GM12874 (cell line): ENCODE results near the gene IQGAP2.

Experiments used
- TF ChIP-seq, protein P1 (sequence below): IDR thresholded peaks from 2 replicates; pipeline ENCODE4 v1.5.1; 2011; ENCODE audit warnings: low read depth, mild to moderate bottlenecking, control low read depth, low read length, moderate library complexity; ENCODE audit not compliant: insufficient read depth

The IQGAP2 gene

DNA sequence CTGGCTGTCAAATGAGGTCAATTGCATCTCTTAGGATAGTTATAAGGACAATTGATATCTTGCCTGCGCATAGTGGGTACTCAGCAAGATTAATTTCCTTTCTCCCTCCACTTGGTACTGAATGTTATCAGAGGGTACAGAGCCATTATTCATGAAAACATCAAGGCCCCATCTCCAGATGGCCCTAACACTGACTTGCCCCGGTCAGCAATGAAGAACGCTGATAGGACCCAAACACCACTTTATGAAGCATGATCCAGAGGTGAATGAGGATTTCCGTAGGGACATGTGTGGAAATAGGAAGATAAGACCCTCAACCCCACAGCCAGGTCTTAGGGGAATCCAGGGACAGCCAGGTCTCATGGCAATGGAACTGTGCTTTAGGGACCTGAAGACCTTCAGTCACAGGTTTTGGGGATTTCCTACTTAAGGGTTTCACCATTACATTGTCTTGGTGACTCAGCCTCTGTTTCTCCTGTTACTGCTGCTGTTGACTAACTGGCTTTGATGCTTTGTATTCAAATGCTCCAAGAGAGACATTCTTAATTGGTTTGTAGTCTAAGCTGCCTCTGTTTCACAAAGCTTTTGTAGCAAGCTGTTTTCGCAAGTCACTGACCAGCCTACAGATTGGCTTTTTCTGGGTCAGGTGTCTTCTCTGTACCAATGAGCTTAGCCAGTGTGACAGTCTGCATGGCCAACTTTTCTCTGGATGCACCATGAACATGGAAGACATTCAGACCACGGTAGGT is 35.3 kb upstream of the IQGAP2 start:
- TF ChIP-seq, protein P1, sequence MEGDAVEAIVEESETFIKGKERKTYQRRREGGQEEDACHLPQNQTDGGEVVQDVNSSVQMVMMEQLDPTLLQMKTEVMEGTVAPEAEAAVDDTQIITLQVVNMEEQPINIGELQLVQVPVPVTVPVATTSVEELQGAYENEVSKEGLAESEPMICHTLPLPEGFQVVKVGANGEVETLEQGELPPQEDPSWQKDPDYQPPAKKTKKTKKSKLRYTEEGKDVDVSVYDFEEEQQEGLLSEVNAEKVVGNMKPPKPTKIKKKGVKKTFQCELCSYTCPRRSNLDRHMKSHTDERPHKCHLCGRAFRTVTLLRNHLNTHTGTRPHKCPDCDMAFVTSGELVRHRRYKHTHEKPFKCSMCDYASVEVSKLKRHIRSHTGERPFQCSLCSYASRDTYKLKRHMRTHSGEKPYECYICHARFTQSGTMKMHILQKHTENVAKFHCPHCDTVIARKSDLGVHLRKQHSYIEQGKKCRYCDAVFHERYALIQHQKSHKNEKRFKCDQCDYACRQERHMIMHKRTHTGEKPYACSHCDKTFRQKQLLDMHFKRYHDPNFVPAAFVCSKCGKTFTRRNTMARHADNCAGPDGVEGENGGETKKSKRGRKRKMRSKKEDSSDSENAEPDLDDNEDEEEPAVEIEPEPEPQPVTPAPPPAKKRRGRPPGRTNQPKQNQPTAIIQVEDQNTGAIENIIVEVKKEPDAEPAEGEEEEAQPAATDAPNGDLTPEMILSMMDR = no peak

DNA sequence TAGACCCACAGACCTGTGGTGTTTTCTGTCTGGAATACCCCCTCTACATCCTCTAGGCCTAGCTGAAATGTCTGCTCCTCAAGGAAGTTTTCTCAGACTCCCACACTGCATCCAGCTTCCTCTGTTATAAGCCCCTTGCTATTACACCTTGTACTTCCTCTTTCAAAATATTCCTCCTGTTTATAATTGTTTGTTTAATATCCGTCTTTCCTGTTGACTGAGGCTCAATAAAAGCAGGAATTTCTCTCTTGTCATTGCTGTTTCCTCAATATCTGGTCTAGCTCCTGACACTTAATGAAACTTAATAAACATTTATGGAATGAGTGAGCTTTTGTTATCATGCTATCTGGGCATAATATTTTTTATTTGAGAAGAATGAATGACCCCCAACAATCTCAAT is 34.1 kb upstream of the IQGAP2 start:
- TF ChIP-seq, protein P1 = no peak

DNA sequence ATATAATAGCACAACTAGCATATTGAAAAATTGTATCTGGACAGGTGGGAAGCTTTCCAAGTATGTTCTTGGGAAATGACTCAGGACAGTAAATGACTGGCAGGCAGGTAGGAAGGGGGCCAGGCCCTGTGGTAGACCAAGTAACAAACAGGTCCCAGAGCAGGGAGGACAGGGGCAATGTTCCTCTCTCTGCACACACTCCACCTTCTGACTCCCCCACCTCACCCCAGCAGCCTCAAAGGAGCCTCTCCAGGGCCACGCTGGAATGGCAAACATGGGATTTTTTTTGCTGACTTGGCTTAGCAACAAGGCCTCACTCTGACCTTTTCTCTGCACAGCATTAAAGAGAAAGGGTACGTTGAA is 31.1 kb upstream of the IQGAP2 start:
- TF ChIP-seq, protein P1 = no peak

DNA sequence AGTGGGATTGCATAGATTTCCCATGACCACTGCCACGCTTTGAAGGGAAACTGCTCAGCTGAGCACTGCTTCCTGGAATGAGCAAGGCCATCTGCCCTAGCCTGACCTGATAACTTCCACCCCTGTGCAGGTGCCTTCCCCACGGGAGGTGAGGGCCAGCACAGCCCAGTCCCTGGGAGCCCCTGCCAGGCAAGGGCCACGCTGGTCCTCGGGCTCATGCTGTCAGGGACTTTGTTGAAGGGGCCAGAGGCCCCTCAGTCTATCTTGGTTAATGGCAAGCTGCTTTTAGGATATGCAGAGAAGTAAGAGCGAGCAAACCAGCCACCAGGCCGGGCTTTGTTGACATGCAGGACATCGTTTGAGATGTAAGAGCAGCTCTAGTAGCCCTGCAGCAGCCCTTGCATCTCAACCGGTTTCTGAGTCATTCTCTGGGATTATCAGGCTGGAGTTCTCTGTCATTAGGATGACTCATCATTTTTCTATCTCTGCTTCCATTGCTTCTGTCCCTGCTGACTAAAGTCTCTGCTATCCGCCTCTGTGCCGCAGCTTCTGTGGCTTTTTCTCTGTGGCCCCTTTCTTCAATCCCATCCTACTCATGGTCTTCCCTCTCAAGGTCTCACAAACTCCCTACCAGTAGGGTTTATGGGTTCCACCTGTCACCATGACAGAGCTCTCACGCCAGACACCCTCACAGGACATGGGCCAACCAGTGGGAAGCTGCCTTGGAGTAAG is 30.6 kb upstream of the IQGAP2 start:
- TF ChIP-seq, protein P1 = no peak

DNA sequence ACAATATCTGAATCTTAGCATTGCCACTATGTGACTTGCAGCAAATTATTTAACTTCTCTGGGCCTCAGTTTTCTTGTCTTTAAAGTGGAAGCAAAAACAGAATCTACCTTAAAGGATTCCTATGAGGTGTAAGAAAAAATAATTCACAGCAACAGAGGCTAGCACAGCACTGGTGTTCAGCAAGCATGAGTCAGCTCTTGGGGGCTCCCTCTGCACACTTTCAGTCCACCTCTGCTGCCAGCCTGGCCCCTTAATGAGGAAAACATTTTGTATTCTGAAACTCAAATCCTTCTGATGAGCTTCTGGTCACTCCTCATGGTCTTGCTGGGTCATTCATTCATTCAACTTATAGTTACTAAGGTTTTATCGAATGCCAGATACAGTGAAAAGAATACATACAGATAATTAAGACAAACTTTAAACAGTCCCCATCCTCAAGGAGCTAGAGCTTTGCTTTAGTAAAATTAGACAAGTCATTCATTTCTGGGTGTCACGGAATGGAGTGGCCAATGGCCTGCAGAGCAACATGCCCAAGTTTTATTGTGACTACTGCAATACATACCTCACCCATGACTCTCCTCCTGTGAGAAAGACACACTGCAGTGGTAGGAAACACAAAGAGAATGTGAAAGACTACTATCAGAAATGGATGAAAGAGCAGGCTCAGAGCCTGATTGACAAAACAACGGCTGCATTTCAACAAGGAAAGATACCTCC is 26.8 kb upstream of the IQGAP2 start:
- TF ChIP-seq, protein P1 = no peak

DNA sequence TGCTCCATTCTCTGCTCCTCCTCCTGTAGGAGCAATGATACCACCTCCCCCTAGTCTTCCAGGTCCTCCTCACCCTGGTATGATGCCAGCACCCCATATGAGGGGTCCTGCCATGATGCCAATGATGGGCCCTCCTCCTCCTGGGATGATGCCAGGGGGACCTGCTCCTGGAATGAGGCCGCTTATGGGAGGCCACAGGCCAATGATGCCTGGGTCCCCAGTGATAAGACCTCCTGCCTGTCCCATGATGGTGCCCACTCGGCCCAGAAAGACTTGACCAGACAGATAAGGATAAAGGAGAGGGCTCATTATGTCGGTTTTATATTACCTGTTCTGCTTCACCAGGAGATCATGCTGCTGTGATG is 26.2 kb upstream of the IQGAP2 start:
- TF ChIP-seq, protein P1 = no peak

DNA sequence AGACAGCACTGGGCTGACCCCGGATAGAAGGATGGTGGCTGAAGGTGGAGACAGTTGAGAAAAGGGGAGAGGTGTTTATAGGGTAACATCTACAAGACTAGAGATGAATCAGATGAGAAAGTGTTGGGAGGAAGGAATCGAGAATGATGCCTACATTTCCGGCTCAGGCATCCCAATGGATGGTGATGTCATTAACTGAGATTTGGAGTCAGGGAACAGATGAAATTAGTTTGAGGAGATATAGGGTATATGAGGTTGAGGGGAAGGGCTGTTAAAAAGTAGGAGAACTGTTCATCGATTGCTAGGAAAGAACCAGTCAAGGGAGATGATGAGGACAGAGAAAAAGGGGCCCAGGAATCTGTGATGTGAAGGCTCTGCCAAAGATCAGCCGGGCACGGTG is 24.7 kb upstream of the IQGAP2 start:
- TF ChIP-seq, protein P1 = no peak
